HepG2 (cell line): ENCODE measurements around the gene BACE1-AS. TPM values are rescaled to one million over a fixed set of nuclear protein-coding genes. Genes with fewer than 3 reads are reported as not detected.

ENCODE experiments used
- ARID4A ChIP-seq: sonication (generic); formaldehyde crosslinking; IDR thresholded peaks from 2 replicates; pipeline ENCODE4 v1.5.0; 2020; ENCODE audit warnings: mild to moderate bottlenecking, missing genetic modification reagents, borderline replicate concordance
- ATF2 ChIP-seq: sonication (generic); formaldehyde crosslinking; IDR thresholded peaks from 2 replicates; pipeline ENCODE4 v1.4.0; 2020; ENCODE audit warnings: missing genetic modification reagents
- ATF3 ChIP-seq: sonication (generic); formaldehyde crosslinking; IDR thresholded peaks from 2 replicates; pipeline ENCODE4 v1.4.0; 2020; ENCODE audit warnings: missing genetic modification reagents
- DMTF1 ChIP-seq: sonication (generic); formaldehyde crosslinking; IDR thresholded peaks from 2 replicates; pipeline ENCODE4 v1.4.0; 2020; ENCODE audit warnings: mild to moderate bottlenecking, missing genetic modification reagents
- FOXP1 ChIP-seq, 2 experiments: fragments of 450-650 bp in 1 of 2; IDR thresholded peaks; 2 replicates each; pipeline ENCODE4 v1.6.1; 2017 to 2018; ENCODE audit warnings: antibody characterized with exemption in 1 of 2
- HIVEP1 ChIP-seq: sonication (generic); formaldehyde crosslinking; IDR thresholded peaks from 2 replicates; pipeline ENCODE4 v1.4.0; 2020; ENCODE audit warnings: mild to moderate bottlenecking, missing genetic modification reagents
- HNRNPLL ChIP-seq: fragments of 200-400 bp; formaldehyde crosslinking; IDR thresholded peaks from 2 replicates; pipeline ENCODE4 v1.6.1; 2017; ENCODE audit warnings: mild to moderate bottlenecking, low read depth, low read length; ENCODE audit not compliant: poor library complexity, severe bottlenecking
- IRX3 ChIP-seq: sonication (generic); formaldehyde crosslinking; IDR thresholded peaks from 2 replicates; pipeline ENCODE4 v1.8.1; 2023; ENCODE audit warnings: mild to moderate bottlenecking, low read depth, missing genetic modification reagents, borderline replicate concordance
- NR3C1 ChIP-seq: sonication (generic); formaldehyde crosslinking; IDR thresholded peaks from 2 replicates; pipeline ENCODE4 v1.4.0; 2020; ENCODE audit warnings: missing genetic modification reagents
- SKIL ChIP-seq: sonication (generic); formaldehyde crosslinking; IDR thresholded peaks from 2 replicates; pipeline ENCODE4 v1.8.0; 2022; ENCODE audit warnings: missing genetic modification reagents, mild to moderate bottlenecking, moderate library complexity, borderline replicate concordance
- TP53 ChIP-seq: sonication (generic); formaldehyde crosslinking; conservative IDR thresholded peaks from 2 replicates; pipeline ENCODE4 v1.4.0; 2020; ENCODE audit warnings: missing genetic modification reagents
- ZFP90 ChIP-seq: sonication (generic); formaldehyde crosslinking; IDR thresholded peaks from 2 replicates; pipeline ENCODE4 v1.8.0; 2022; ENCODE audit warnings: missing genetic modification reagents, mild to moderate bottlenecking, inconsistent platforms, borderline replicate concordance
- ZNF430 ChIP-seq: sonication (generic); formaldehyde crosslinking; IDR thresholded peaks from 2 replicates; pipeline ENCODE4 v1.9.0; 2021; ENCODE audit warnings: mild to moderate bottlenecking, missing genetic modification reagents
- ZNF572 ChIP-seq: sonication (generic); formaldehyde crosslinking; IDR thresholded peaks from 2 replicates; pipeline ENCODE4 v1.5.1; 2020; ENCODE audit warnings: mild to moderate bottlenecking, missing genetic modification reagents
- ZNF577 ChIP-seq: sonication (generic); formaldehyde crosslinking; IDR thresholded peaks from 2 replicates; pipeline ENCODE4 v1.4.0; 2020; ENCODE audit warnings: mild to moderate bottlenecking, low read depth, missing genetic modification reagents, borderline replicate concordance
- ZNF790 ChIP-seq: sonication (generic); formaldehyde crosslinking; IDR thresholded peaks from 2 replicates; pipeline ENCODE4 v1.8.0; 2022; ENCODE audit warnings: missing genetic modification reagents, mild to moderate bottlenecking, borderline replicate concordance
- polyA plus RNA-seq, 8 experiments: library from polyadenylated mRNA; depleted of rRNA in 3 of 8; stranded (reverse) in 7 of 8; unstranded in 1 of 8; fragments of >200 nt; fragmentation: Illumina TruSeq in 4 of 8; extraction: Trizol in 4 of 8; gene quantifications; 2 replicates each; pipeline versions ENCODE4 v1.2.1 to v1.2.3, GENCODE V29; 2011 to 2016; ENCODE audit warnings: low read depth in 4 of 8, missing spikeins in 1 of 8, mixed read lengths in 1 of 8; ENCODE audit not compliant: insufficient read depth in 1 of 8
- total RNA-seq, 5 experiments: library from RNA; depleted of rRNA; stranded (reverse); fragments of >200 nt; fragmentation: Illumina TruSeq; extraction: Trizol; gene quantifications; 2 replicates each; pipeline ENCODE4 v1.2.3, GENCODE V29; 2016; ENCODE audit warnings: low read depth in 1 of 5

BACE1-AS gene
- total and polyA plus RNA-seq, 2 of the 13 experiments (the other 11 are each of a cell fraction or from before 2014, with no cell fraction given): 2.0 to 3.9 TPM

GRCh38 chr11:117316197-117316961 is 25.2 kb downstream of the BACE1-AS start, which contains the start of gene BACE1 (continued):
- TF ChIP-seq HNRNPLL (no peak), IRX3 (CRISPR knock-in tag) (no peak), FOXP1 (IDR thresholded peaks at IDR 0.05) (no peak), FOXP1 (CRISPR knock-in tag; IDR thresholded peaks at IDR 0.05) (no peak), ZNF430 (CRISPR knock-in tag) (peak; percentile 56; the same call in 1 of the 2 replicates), ZNF572 (CRISPR knock-in tag) (peak; percentile 49; the same call in 1 of the 2 replicates), NR3C1 (CRISPR knock-in tag) (no peak), ZNF577 (CRISPR knock-in tag) (no peak), ATF3 (CRISPR knock-in tag) (no peak), SKIL (0 out of 2 replicates have a peak, but pooled peaks have one; percentile 30), HIVEP1 (CRISPR knock-in tag) (peak; percentile 22), ATF2 (0 out of 2 replicates have a peak, but pooled peaks have one; percentile 20), DMTF1 (CRISPR knock-in tag) (no peak), ARID4A (CRISPR knock-in tag) (peak; percentile 93), ZFP90 (0 out of 2 replicates have a peak, but pooled peaks have one; percentile 21), TP53 (CRISPR knock-in tag) (no peak), ZNF790 (0 out of 2 replicates have a peak, but pooled peaks have one; percentile 43)
